Activated CD4-positive, alpha-beta T cell treated with anti-CD3 and anti-CD28 coated beads, Interleukin-2, amount 50 U/mL, for 16 hours (primary cell): Measurements from ENCODE around the gene FOXP2.

Experiments used
- DNase-seq: peaks from one replicate; pipeline ENCODE4 v3.0.0-alpha.2; 2020

Gene FOXP2

GRCh38 chr7:114741911-114742310, 327.3 kb downstream of the FOXP2 start:
- DNase-seq, result no peak
